CD4-positive, alpha-beta T cell treated with Interleukin-2 at 100 ng/mL for 4 hours (primary cell): ENCODE measurements around the gene MAGED2.
A peak's percentile ranks its signal among the peaks of the same experiment; 100 is the strongest.
"Not testable (repeated sequence)": the region's sequence is repeated elsewhere in the genome, so short reads cannot be mapped to it uniquely, and the experiment has no call there.

ENCODE experiments used
- DNase-seq: peaks from one replicate; pipeline ENCODE4 v3.0.0-alpha.2; 2020; ENCODE audit warnings: low spot score

The MAGED2 gene, protein sequence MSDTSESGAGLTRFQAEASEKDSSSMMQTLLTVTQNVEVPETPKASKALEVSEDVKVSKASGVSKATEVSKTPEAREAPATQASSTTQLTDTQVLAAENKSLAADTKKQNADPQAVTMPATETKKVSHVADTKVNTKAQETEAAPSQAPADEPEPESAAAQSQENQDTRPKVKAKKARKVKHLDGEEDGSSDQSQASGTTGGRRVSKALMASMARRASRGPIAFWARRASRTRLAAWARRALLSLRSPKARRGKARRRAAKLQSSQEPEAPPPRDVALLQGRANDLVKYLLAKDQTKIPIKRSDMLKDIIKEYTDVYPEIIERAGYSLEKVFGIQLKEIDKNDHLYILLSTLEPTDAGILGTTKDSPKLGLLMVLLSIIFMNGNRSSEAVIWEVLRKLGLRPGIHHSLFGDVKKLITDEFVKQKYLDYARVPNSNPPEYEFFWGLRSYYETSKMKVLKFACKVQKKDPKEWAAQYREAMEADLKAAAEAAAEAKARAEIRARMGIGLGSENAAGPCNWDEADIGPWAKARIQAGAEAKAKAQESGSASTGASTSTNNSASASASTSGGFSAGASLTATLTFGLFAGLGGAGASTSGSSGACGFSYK

DNA sequence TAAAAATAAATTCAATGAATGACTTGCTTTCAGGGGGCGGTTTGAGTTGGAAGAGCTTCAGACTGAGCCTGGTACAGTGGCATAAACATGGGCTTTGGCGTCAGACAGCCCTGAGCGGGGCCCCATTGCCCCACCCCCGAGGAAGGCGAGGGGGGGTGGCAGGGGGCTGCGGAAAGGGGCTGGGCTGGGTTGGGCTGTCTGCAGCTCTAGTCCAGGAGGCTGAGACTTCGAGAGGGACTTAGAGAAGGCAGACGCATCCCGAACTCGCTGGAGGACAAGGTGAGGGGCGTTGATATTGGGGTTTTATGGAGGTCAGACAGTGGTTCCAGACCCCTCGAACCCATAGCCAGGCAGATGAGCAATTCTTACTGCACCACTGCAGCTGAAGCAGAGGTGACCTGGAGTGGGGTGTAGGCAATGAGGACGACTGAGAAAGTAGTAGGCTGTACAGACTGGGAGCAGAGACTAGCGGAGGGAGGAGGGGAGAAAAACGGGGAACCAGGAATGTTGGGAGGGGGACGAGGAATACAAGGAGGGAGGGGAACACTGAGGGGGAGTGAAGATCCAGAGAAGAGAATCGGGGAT is at the start of gene MAGED2:
TSS of gene MAGED2 (plus strand) at position 222 of the 585 bp plus-strand sequence. CDS start 1,587 bp downstream, outside the sequence.
- peak; percentile 50 for DNase-seq

DNA sequence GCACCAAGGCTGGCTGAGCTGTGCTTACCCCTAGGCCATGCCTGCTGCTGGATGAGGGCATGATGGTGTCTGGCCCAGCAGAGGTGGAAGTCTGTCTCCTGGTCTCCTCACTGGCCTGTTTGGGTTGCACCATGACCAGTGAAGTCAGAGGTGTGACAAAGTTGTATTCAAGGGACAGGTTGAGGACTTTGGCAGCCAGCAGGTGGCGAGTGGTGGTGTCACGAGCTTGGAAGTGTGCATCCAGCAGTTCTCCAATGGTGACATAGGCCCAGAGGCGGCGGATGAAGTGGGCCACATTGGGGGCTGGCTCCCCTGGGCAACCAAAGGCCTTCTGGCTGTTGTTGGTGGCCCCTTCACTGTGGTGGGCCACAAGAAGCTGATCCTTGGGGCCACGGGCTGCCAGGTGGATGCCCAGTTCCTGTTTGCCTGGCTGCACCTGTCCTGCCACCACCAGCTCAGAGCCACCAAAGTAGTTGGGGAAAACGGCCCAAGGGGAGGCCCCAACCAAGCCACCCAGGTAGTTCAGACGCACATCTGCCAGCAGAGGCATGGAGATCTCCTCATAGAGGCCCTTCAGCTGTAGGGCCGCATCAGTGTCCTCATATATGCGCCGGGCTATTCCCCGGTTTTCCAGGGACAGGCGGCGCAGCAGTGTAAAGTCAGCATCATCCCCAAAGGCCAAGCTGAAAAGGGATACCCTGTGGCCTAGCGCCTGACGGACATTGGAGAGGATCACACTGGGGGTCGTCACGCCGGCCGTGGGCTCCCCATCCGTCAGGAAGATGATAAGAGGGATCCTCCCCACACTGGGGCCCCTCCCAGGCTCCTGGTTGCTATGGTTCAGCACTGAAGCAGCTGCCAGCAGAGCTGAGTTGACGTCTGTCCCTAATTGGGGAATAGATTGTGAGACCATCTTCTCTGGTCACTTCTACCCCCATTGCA is 49.2 kb upstream of the MAGED2 start:
- DNase-seq = no peak

DNA sequence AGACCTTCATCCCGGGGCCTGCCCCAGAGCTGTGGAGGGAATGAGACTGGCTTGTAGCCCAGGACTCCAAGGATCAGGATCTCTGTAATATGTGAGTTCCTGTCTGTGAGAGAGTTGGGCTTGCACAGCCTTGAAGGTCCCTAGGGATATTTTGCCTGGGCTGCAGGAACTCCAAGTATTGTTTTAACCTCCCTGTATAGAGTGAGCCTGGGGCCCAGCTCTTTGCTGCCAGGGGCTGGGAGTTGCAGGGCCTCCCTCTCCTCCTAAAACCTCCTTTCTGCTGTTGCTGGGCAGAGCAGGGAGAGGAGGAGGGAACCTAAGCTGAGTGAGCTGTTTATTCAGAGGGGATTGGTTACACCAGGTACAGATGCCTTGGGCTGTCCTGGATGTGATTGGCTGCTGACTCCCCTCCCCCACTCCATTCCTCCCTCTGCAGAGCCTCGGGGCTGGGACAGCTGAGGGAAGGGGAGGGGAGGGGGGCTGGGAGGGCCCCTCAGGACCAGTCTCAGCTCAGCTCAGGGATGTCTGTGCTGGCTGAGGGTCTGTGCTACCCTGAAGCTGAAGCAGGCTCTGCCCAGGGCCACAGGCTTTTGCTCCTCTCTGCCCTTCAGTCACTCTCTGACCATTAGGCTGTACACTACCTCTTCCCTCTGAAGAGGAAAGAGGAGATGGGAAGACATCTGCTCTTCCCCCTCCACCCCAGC is 33.0 kb upstream of the MAGED2 start:
- DNase-seq = not testable (repeated sequence)

DNA sequence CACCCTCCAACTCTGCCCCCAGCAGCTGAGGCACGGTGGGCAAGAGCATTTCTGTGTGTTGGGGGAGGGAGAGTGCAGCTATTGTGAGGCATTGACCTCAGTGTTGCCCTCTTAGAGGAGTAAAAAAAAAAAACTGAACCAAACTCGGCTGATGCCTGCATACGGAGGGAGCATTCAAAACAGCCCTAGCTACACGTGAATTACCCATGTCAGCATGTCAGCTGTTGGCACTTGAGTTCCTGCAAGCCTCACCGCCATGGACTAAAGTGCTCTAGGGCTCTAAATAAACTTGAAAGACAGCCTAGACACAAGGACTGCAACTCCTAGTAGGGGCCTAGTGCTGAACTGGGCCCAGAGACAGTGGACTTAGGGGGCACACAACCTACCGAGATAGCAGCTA is 31.5 kb upstream of the MAGED2 start:
- no peak for DNase-seq

DNA sequence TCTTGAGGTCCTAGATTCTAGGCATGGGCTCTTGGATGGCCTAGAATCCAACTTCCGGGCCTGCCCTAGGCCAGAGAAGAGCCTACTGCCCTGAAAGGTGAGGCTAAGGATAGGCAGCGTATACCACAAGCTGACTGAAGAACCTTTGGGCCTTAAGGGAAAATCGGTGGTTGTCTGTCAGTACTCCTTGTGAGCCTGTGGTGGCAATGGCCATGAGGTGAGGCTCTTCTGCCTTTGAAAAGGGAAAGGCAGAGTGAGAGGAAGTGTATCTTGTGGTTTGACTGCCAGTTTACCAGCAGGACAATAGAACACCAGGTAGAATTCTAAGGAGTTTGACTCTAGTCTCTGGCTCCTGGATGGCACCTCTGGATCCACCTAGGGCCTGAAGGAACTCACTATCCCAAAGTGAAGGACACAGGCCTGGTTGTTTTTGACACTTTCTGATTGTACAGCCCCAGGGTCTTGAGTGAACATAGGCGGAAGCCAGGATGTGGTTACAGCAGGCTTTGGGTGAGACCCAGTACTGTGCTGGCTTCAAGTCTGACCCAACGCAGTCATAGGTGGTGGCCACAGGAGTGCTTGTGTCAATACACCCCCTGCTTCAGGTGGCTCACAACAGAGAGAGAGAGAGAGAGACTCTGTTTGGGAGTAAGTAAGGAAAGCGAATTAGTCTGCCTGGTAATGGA is 30.4 kb upstream of the MAGED2 start:
- no peak for DNase-seq

DNA sequence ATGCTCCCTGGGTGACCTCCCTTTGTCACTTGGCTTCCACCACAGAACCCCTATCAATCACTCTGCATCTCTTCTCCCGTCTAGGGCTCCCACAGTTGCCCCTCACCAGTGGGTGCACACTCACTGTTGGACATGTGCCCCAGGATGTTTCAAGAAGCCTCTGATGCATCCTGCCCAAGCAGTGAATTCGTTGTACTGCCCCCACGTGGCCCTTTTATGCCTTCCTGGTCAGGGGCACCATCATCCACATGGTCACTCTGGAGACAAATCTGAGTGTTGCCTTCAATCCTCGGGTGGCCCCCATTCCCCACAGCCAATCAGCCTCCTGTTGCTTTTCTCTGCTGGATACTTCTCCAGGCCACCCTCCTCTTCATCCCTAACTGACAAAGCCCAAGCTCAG is 21.6 kb upstream of the MAGED2 start:
- DNase-seq = no peak

DNA sequence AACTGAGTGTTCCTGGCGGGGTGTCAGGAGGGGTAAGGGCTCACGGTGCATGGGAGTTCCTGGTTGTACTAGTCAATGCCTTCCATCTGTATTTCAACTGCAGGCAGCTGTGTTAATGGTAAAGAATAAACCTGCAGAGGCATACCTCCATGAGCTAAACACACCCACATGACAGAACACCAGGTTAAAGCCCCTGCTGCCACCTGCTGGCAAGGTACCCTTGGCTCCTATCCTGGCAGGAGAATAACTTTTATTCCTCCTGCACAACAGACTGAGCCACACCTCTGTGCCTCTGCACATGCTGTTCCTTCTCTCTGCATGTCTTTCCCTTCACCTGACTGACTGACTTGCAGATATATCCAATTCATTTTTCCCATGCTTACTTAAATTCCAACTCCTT is 20.6 kb upstream of the MAGED2 start:
- peak; percentile 35 for DNase-seq

DNA sequence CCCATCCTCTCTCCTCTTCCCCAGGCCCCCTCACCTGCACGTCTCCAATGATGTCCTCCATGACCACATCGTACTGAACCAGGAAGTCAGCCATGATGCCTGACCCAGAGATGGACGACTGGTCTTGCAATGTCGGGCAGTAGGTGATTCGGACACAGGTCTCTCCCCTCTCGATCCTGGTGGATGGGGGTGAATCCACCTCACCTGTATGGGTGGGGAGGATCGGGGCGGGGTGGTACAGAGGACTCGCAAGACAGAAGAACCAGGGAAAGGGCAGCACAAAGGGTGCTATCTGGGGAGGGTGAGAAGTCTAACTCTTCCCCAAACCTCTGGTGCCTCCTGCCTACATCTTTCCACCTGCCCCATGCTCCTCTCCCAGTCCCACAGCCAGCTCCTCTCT is 19.1 kb upstream of the MAGED2 start:
- DNase-seq = no peak

DNA sequence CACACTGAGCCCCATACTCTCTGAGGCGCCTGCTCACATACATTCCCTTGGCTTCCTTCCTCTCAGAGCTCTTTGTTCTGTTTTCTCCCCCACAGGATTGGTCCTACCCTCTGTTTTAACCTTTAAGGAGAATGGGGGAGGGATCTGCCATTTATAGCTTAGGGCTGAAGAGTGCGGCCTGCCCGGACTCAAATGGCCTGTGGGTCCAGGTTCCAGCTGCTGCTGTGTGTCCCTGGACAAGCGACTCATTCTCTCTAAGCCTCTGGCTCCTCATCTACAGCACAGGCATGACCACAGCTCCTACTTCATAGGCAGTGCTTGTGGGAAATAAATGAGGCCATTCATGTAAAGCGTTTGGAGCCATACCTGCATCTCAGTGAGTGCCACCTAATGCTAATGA is 18.1 kb upstream of the MAGED2 start:
- DNase-seq = not testable (repeated sequence)

DNA sequence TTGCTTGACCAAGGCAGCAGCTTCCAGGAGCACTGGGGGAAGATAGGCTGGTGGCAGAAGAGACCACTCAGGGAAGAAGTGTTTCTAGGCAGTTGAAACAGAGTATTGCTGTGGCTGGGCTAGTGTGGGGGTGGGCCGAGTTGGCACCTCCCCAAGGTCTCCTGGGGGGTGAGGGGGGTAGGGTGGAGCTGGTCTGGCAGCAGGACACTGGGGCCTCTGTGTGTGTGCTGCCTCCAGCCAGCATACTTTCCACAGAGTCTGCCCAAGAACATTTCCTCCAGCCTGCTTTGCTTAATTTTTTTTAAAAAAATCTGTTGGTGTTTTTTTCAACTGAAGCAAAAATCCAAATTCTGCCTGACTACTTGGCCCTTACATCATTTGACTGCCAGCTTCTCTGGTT is 13.5 kb upstream of the MAGED2 start:
- no peak for DNase-seq

DNA sequence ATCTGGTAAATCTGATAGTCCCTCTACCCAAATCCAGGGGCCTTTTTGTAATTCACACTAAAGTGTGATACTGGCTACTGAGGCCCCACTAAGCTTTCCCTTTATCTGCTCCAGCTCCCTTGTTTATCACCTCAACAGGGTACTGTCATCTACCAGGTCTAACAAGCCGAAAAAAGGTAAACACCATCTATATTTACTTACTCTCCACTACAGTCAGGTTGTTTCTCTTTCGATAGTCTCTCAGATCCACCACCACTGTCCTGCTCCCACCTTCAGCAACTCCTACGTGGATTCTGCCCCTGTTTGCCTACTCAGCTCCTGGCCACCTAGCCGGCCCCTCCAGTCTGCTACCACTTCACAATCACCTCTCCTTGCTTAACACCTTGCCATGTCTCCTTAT is 12.8 kb upstream of the MAGED2 start:
- no peak for DNase-seq

DNA sequence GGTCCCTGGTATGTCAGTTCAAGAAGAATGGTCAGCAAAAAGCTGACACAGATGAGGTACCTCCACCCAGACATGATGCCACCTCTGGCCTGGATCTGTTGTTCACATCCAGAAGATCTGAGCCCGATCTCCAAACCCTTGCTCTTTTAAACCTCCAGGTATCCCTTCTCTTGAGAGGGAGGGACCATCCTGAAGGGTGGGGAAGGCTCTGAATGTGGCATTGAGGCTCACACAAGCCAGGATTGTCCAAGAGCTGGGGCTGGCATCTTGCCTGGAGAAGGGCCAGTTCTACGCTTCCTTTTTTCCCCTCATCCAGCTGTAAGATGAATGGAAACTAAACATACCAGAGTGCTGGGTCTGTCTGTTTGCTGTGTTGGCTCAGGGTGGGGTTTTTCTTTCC is 9.4 kb upstream of the MAGED2 start, which contains the start of gene ITIH6:
TSS of gene ITIH6 (minus strand) at position 119 of the 400 bp plus-strand sequence. CDS start at position 74, 45 bp downstream.
- no peak for DNase-seq

DNA sequence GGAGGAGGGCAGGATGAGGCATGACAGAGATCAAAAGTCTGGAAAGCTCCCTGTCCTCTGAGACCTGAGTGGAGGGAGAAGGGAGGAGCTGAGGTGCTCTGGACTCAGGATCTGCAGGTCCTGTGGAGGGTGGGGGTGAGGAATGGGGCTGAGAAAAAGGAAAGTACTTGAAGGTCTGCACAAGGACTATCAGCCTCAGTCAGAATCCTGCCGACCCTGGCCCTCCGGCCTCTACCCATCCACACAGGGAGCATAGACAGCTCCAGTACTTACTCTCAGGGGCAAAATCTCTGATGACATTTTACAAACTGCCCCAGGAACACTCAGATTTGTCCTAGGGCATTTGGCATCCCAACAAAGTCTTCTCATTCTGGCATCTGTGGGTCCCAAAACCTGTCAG is 8.5 kb upstream of the MAGED2 start:
- DNase-seq = no peak

DNA sequence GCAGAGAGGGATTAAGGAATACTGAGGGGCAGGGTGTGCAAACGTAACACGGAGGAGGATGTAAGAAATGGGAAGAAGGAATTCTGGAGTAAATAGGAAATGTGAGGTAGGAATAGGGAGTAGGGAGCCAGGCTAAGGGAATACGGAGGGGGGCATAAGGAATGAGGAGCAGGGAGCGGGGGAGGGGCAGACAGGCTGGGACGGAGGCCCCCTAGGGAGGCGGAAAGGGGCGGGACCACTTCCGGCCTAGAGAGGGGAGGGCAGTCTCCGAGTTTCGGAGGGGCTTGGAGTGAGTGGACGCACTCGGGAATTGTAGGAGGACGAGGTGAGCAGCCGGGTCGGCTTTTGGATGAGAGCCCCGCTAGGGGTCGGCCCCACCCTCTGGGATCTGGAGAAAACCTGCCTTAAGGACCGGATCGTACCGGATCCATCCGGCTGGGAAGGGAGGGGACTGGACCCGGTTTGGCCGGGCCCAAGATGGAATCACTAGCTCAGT is 612 bp downstream of the MAGED2 start:
- peak; percentile 35 for DNase-seq

DNA sequence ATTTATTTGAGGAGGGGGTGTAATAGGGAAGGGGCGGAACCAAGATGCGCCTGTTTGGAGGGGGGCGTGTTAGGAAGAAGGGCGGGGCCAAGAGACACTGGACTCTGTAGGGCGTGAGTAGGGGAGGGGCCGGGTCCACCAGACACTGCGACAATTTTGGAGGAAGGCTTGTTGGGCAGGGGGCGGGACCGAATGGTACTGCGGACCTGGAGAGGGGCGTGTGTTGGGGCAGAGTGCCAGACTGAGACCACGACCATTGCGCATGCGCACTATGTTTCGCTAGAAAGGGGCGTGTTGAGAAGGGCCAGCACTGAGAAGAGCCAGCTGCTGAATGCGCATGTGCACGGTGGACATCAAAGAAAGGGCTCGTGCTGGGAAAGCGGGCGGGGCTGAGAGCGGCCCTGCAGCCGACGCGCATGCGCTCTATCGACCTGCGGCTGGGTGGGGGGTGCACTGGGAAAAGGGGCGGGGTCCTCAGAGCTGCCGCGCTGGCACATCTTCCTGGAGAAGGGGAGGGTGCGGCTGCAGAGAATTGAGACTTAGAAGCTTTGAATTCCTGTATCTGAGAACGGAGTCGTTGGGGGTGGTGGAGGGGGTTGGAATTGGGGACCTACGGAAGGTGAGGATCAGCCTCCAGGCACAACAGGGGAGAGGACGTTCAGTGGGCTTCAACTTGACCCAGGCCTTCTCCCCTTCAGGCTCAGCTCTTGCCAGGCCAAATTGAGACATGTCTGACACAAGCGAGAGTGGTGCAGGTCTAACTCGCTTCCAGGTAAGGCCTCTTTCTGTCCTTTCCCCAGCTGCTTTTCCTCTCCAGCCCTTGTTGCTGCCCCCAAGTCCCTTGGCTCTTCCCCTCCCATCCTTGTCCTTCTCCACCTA is 1.3 kb downstream of the MAGED2 start:
- DNase-seq = peak; percentile 93

DNA sequence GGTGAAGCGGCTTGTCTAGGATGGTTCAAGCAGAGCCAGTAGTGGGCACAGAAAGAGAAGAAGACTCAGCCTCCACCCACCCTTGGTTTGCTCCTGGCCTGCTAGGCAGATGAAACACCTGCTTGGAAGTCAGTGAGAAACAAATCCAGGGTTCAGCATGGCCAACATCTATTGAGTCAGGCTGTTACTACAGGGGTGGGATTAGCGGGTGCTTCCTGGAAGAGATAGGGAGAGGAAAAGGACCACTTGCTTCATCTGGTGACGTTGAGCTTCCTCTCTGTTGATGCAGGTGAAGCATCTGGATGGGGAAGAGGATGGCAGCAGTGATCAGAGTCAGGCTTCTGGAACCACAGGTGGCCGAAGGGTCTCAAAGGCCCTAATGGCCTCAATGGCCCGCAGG is 3.0 kb downstream of the MAGED2 start:
- DNase-seq = no peak

DNA sequence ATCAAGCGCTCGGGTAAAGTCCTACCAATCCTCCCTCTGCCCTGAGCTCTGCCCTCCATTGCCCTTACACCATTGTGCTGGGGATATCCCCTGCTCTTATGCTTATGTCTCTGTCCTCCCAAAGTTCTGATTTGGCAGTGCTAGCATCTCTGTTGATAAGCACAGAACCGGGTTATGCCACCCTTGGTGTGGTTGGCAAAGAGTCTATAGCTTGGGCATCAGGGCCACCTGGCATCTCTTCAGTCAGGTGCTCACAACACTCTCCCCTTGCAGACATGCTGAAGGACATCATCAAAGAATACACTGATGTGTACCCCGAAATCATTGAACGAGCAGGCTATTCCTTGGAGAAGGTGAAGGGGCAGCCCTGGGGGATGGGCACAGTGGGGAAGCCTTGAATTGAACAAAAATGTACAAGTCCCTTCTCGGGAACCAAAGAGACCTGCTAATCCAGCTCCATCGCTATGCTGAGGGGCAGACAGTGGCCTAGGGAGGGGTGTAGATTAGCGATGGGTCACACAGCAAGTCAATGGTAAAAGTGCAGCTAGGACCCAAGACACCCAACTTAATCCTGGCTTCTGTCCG is 3.8 kb downstream of the MAGED2 start:
- no peak for DNase-seq

DNA sequence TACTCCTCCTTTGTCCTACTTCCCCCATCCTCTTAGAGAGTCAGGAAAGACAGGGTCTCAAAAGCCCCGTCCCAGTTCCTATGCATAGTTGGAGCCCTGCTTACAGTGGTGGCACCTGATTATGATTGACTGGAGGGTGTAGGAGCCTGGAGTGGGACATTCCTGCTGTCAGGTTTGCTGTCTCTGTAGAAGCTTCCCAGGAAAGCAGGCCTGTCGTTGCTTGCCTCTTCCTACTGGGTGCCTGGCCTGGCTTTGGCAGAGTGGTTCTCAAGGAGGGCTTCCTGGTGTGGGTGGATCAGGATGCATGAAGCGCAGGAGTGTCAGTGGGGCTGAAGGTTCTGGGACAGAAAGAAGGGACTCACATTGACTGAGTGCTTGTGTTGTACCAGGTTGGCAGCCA is 4.8 kb downstream of the MAGED2 start:
- DNase-seq = no peak

DNA sequence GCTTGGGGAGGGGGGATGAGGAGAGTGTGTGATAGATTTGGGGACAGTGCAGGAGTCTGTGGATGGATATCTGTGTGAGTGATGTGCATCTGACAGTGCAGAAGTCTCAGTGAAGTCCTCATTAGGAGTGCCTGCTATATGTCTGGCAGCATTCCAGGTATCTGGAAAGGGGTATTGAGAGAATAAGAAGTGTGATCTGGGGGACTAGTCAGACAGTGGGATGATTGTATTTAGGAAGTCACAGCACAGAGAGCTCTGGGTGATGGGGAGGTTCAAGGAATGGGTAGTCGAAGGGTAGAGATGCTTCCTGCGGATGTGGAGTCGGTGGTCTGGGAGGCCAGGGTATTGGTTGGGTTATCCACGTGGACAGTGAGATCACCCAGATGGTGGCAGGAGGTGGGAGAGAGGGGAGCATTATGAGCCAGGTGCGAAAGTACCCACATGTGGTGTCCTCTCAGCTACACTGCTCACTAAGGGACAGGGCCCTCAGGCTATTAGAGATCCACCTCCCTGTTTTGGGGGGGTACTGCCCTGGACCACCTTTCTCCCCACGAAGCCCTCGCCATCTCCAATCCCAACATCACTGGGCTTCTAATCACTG is 9.8 kb downstream of the MAGED2 start:
- DNase-seq = no peak
